GM19468 (cell line): ENCODE results near the gene TRPM8.

ENCODE experiments used
- ATAC-seq: cut with Tn5 transposase; IDR thresholded peaks from one replicate; pipeline ENCODE4 v1.9.1; 2021; ENCODE audit warnings: mild to moderate bottlenecking, moderate library complexity, moderate number of reproducible peaks; ENCODE audit not compliant: unreplicated experiment; ENCODE audit errors: extremely low read depth

The TRPM8 gene

DNA sequence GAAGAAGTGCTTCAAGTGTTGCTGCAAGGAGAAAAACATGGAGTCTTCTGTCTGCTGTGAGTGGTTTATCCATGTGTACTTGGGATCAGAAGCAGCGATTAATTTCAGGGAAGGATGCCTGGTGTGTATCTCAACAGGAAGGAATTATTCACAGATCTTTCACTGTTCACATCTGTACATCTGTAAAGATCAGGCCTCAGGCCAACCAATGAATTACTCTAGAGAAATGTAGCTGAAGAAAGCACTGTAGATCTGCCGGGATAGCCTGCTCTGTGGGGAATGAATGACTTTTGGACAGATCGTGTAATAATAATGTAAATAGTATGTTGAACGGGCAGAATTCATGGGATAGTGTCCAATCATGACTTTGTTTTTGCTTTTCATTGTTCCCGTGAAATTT, 79.3 kb downstream of the TRPM8 start:
- no peak for ATAC-seq

- ATAC-seq, result no peak
Measured at GRCh38 chr2:233997707-233998106, 80.5 kb downstream of the TRPM8 start.

DNA sequence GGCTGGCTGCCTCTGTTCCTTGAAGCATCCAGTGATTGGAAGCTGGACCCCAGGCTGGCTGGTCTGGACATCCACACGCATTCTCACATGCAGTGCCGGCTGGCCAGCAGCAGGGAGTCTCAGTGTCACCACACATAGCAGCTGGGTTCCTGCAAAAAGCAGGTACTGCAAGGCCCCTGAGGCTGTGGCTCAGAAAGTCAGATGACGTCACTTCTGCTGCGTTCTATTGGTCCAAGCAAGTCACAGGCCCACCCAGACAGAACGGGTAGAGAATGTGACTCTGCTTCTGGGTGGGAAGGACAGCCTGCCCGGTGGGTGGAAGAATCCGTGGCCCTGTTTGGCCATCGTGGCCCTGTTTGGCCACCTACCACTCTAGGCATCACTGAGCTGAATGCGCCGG, 82.0 kb downstream of the TRPM8 start:
- ATAC-seq, result no peak

GRCh38 chr2:234001380-234002160, 84.4 kb downstream of the TRPM8 start:
- no peak for ATAC-seq

- ATAC-seq, result no peak
Measured at GRCh38 chr2:234002281-234002680, 85.1 kb downstream of the TRPM8 start.

GRCh38 chr2:234003972-234004617, 86.9 kb downstream of the TRPM8 start:
- no peak for ATAC-seq

- ATAC-seq, result no peak
Measured at GRCh38 chr2:234005126-234005525, 88.0 kb downstream of the TRPM8 start.

GRCh38 chr2:234006501-234006900, 89.3 kb downstream of the TRPM8 start:
- ATAC-seq, result no peak

DNA sequence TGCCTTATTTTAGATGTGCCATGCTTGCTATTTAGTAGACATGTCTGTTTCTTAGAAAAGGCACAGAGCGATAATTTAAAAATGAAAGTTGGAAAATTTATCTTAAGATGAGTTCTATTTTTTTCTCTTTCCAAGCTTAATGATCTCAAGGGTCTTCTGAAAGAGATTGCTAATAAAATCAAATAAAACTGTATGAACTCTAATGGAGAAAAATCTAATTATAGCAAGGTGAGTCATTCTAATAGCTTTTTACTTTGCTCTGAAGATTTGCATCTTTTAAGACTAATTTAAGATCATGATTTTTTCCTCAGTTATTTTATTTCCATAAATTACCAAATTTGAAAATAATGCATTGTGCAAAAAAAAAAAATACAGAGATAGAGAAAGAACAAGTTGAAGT, 97.3 kb downstream of the TRPM8 start:
- ATAC-seq, result no peak

DNA sequence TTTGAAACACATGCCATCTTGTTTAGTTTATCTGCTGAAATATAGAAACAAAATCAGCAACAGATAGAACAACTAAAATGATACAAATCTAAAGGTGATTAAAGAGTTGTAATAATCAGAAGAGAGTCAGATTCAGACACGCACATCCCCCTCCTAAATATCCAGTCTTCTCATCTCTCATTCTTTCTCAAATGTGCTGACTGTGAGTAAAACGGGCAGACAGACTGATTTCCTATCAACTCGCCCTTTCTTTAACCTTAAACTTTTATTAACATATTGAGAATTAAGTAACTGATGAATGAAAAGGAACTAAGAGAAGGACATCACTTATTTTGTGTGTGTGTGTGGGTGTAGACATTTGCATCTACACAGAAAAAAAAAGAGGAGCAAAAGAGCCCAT, 98.7 kb downstream of the TRPM8 start:
- no peak for ATAC-seq

DNA sequence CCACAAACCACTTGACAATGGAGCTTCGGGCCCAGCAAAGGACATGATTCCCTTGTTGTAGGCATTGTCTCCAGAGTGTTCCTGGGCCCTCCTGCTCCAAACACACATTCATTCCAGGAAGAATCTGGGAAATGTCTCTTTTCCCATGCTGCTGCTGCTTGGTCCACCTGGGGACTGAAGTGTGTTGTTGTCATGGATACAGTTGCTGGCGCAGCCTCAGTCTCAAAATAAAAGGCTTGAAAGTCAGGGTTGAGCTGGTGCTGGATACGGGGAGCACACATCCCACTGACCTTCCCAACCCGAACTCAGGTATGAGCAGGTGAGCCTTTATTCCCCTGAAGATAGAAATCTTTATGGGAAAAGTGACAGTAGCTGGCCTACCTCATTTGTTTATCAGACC, 102.7 kb downstream of the TRPM8 start:
- no peak for ATAC-seq

- ATAC-seq, result no peak
Measured at GRCh38 chr2:234020332-234020731, 103.2 kb downstream of the TRPM8 start.

DNA sequence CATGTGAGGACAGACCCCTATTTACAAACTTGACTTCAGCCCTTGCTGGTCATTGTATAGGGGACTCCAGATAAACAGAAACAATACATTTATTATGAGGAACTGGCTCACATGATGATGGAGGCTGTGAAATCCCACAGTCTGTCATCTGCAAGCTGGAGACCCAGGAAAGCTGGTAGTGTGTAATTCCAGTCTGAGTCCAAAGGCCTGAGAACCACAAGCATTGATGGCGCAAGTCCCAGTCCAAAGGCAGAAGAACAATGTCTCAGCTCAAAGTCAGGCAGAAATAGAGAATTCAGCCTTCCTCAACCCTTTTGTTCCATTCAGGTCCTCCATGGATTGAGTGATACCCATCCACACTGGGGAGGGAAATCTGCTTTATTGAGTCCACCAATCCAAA, 105.3 kb downstream of the TRPM8 start:
- ATAC-seq, result no peak

GRCh38 chr2:234024304-234024703, 107.1 kb downstream of the TRPM8 start:
- ATAC-seq, result no peak

DNA sequence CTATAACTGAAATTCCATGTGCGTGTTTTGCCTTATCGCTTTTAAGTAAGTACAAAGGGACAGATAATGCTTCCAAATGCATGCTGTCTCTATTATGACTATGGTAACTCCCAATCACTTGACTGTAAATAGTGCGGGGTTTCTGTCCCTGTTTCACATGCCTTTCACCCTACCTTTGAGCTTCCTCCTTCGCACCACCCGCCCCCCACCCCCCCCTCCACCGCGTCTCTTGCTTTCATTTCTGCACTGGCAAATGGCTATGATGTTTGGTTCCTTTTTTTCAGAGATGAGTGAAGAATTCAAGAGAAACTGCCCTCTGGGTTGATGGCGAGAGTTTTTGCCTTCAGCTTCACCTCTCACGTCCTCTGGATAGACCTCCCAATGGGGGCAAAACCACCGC, 108.3 kb downstream of the TRPM8 start:
- no peak for ATAC-seq

- ATAC-seq, result no peak
Measured at GRCh38 chr2:234025891-234026401, 108.8 kb downstream of the TRPM8 start.

DNA sequence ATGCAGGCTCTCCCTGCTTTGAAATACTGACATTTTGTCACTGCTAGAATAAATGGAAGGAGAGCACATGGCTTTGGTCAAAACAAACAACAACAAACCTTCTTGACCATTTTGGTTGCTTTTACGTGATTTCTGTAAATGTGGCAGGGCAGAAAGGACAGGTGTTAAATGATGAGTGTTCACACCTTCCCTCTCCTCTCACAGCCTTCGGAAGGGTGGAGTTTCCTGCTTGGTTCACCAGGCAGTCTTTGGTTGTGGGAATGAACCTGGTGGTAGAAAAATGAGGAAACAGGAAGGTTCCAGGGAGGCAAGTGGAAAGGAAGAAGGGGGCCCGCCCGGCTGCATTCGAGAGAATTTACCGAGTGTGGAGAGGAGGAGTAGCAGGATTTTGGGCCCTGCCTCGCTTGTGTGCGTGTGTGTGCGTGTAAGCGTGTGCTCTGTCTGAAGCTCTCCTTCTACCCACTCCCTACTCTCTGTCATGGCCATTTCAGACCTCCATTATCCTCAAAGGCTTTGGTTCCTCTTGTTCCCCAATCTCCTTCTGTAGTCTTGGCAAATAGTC, 109.6 kb downstream of the TRPM8 start:
- no peak for ATAC-seq

DNA sequence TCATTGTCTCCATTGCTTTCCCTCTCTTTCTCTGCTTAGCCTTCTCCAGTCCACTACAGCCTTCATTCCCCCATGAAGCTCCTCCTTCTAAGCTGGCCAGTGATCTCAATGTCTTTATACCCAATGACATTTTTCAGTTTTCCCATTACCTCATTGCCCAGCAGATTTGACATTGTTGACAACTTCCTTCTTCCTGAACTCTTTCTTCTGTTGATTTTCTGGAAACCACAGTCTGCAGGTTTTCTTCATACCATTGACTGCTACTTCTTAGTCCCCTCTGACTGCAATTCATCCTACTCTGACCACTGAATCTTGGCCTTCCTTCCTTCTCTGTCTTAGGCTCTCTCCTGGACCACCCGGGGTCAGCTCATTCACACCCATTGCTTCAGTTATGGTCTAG, 110.5 kb downstream of the TRPM8 start:
- no peak for ATAC-seq

DNA sequence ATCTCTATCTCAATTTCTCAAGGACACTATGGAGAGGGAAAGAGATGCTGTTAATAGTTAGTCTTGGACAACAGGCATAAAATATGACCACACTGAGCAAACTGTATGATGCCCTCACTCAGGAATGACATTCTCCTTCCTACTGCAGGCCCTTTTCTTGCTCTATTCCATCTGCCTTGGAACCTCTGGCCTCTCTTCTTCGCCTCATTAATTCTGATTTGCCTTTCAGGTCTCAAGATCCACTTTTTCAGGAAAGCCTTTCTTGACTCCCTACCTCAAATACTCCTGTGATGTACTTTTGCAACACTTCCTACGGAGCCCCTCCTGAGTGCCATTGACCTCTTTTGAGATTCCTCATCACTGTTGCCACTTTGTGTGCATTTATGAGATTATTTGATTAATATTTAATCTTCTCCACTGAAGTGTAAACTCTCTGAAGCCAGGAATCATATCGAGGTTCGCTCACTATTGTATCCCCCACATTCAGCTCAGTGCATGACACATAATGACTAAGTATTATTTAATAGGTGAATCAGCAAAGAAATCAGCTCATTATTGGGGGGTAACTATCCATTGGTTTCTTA, 112.1 kb downstream of the TRPM8 start:
- no peak for ATAC-seq

- no peak for ATAC-seq
Measured at GRCh38 chr2:234031207-234031606, 114.0 kb downstream of the TRPM8 start.

DNA sequence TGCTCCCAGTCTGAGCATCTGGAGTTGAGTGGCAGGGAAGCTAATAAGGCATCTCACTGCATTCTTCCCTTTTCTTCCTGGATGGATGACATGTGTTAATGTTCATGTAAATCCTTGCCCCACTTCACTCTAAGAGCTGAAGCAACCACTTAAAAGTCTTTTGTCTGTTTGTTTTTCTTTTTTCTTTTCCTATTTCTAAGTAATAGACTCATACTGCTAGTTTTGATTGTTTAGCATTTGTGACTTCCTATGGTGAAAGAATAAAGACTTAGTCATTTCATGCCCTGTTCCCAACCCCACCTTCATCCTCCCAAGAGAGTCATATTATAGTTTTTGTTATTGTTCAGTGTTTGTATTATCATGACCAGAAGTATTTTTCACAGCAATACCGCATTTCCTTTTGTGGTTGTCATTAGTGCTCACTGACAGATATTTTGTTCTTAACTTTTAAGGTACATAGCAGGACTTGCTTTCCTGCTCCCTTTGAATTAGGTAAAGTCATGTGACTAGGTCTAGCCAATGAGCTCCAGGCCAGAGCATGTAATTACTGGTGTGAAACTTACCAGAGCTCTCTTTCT, 115.2 kb downstream of the TRPM8 start:
- ATAC-seq, result no peak
